Measurements from ENCODE around the gene NUBP2.

The NUBP2 gene

GRCh38 chr16:1782408-1783264 lies at the start of gene NUBP2, which contains the start of gene SPSB3:
NUBP2 (plus strand) TSS chr16:1782960; CDS start chr16:1783021, 61 bp downstream.
SPSB3 (minus strand) TSS chr16:1782571; CDS start chr16:1781483, 1,088 bp downstream.
- intact Hi-C loops (cut with micrococcal nuclease): loop anchor here (1.0 kb wide), 1 partner anchor 9 kb away; the partner anchor contains the start of gene MRPS34
- peak within 1 kb of the TSS; percentile 85 for H3K4me3 Mint-ChIP-seq
- no peaks in the 10 kb centered on the region for H3K9me3 Mint-ChIP-seq
- peak within 1 kb of the TSS; percentile 84 for H3K27ac Mint-ChIP-seq
- H3K4me1 Mint-ChIP-seq (ENCODE audit: low read depth): peaks cover 44% of the 10 kb centered on the region
- peaks cover 78% of the 10 kb centered on the region for H3K36me3 Mint-ChIP-seq (ENCODE audit: low read depth)
- H3K27me3 Mint-ChIP-seq: no peaks in the 10 kb centered on the region

- peaks cover 12% of the 10 kb centered on the region for H3K36me3 Mint-ChIP-seq (ENCODE audit: low read depth)
- intact Hi-C loops (cut with micrococcal nuclease): no loop called here
- peaks cover 12% of the 10 kb centered on the region for H3K4me1 Mint-ChIP-seq (ENCODE audit: low read depth)
- no peaks in the 10 kb centered on the region for H3K9me3 Mint-ChIP-seq
- no peak overlapping the region for H3K27ac Mint-ChIP-seq
- no peaks in the 10 kb centered on the region for H3K27me3 Mint-ChIP-seq
- no peak overlapping the region for H3K4me3 Mint-ChIP-seq
These were observed 48.6 kb upstream of the NUBP2 start for GRCh38 chr16:1734123-1734522.

GRCh38 chr16:1734816-1735215 lies 47.9 kb upstream of the NUBP2 start:
- peaks cover 5% of the 10 kb centered on the region for H3K36me3 Mint-ChIP-seq (ENCODE audit: low read depth)
- H3K4me1 Mint-ChIP-seq (ENCODE audit: low read depth): peaks cover 12% of the 10 kb centered on the region
- H3K27ac Mint-ChIP-seq: no peak overlapping the region
- H3K27me3 Mint-ChIP-seq: no peaks in the 10 kb centered on the region
- no peaks in the 10 kb centered on the region for H3K9me3 Mint-ChIP-seq
- H3K4me3 Mint-ChIP-seq: no peak overlapping the region
- intact Hi-C loops (cut with micrococcal nuclease): no loop called here

GRCh38 chr16:1740234-1740633 lies 42.5 kb upstream of the NUBP2 start:
- intact Hi-C loops (cut with micrococcal nuclease): no loop called here
- Mint-ChIP-seq H3K27ac (no peak overlapping the region), H3K27me3 (no peaks in the 10 kb centered on the region), H3K9me3 (no peaks in the 10 kb centered on the region), H3K4me1 (ENCODE audit: low read depth) (no peaks in the 10 kb centered on the region), H3K4me3 (no peak overlapping the region), H3K36me3 (ENCODE audit: low read depth) (peaks cover 35% of the 10 kb centered on the region)

GRCh38 chr16:1740781-1741490 lies 41.8 kb upstream of the NUBP2 start:
- no peaks in the 10 kb centered on the region for H3K4me1 Mint-ChIP-seq (ENCODE audit: low read depth)
- intact Hi-C loops (cut with micrococcal nuclease): no loop called here
- H3K9me3 Mint-ChIP-seq: no peaks in the 10 kb centered on the region
- no peaks in the 10 kb centered on the region for H3K27me3 Mint-ChIP-seq
- H3K4me3 Mint-ChIP-seq: no peak overlapping the region
- H3K36me3 Mint-ChIP-seq (ENCODE audit: low read depth): peaks cover 42% of the 10 kb centered on the region
- no peak overlapping the region for H3K27ac Mint-ChIP-seq

GRCh38 chr16:1741553-1742165 lies 41.1 kb upstream of the NUBP2 start:
- H3K4me3 Mint-ChIP-seq: no peak overlapping the region
- no peaks in the 10 kb centered on the region for H3K4me1 Mint-ChIP-seq (ENCODE audit: low read depth)
- intact Hi-C loops (cut with micrococcal nuclease): no loop called here
- H3K27ac Mint-ChIP-seq: no peak overlapping the region
- H3K27me3 Mint-ChIP-seq: no peaks in the 10 kb centered on the region
- H3K9me3 Mint-ChIP-seq: no peaks in the 10 kb centered on the region
- H3K36me3 Mint-ChIP-seq (ENCODE audit: low read depth): peaks cover 49% of the 10 kb centered on the region

- H3K4me1 Mint-ChIP-seq (ENCODE audit: low read depth): no peaks in the 10 kb centered on the region
- intact Hi-C loops (cut with micrococcal nuclease): no loop called here
- no peaks in the 10 kb centered on the region for H3K27me3 Mint-ChIP-seq
- H3K36me3 Mint-ChIP-seq (ENCODE audit: low read depth): peaks cover 69% of the 10 kb centered on the region
- no peak overlapping the region for H3K4me3 Mint-ChIP-seq
- no peaks in the 10 kb centered on the region for H3K9me3 Mint-ChIP-seq
- H3K27ac Mint-ChIP-seq: no peak overlapping the region
These were observed 39.1 kb upstream of the NUBP2 start for GRCh38 chr16:1743376-1744337.

GRCh38 chr16:1744338-1744840 lies 38.4 kb upstream of the NUBP2 start:
- H3K27ac Mint-ChIP-seq: no peak overlapping the region

GRCh38 chr16:1745181-1745899 lies 37.4 kb upstream of the NUBP2 start:
- Mint-ChIP-seq H3K27me3 (no peaks in the 10 kb centered on the region), H3K27ac (no peak overlapping the region), H3K36me3 (ENCODE audit: low read depth) (peaks cover 86% of the 10 kb centered on the region), H3K4me3 (no peak overlapping the region), H3K4me1 (ENCODE audit: low read depth) (no peaks in the 10 kb centered on the region), H3K9me3 (no peaks in the 10 kb centered on the region)
- intact Hi-C loops (cut with micrococcal nuclease): no loop called here

More at GRCh38 chr16:1744338-1744840, 38.4 kb upstream of the NUBP2 start:
- H3K27me3 Mint-ChIP-seq: no peaks in the 10 kb centered on the region
- H3K36me3 Mint-ChIP-seq (ENCODE audit: low read depth): peaks cover 76% of the 10 kb centered on the region
- H3K4me3 Mint-ChIP-seq: no peak overlapping the region
- no peaks in the 10 kb centered on the region for H3K9me3 Mint-ChIP-seq
- intact Hi-C loops (cut with micrococcal nuclease): no loop called here
- H3K4me1 Mint-ChIP-seq (ENCODE audit: low read depth): no peaks in the 10 kb centered on the region

GRCh38 chr16:1745900-1746692 lies 36.7 kb upstream of the NUBP2 start:
- Mint-ChIP-seq H3K36me3 (ENCODE audit: low read depth) (peaks cover 93% of the 10 kb centered on the region), H3K27ac (no peak overlapping the region), H3K4me3 (no peak overlapping the region), H3K4me1 (ENCODE audit: low read depth) (no peaks in the 10 kb centered on the region), H3K27me3 (no peaks in the 10 kb centered on the region), H3K9me3 (no peaks in the 10 kb centered on the region)
- intact Hi-C loops (cut with micrococcal nuclease): no loop called here

- Mint-ChIP-seq H3K36me3 (ENCODE audit: low read depth) (peaks cover 99% of the 10 kb centered on the region), H3K4me1 (ENCODE audit: low read depth) (no peaks in the 10 kb centered on the region), H3K4me3 (no peak overlapping the region), H3K9me3 (no peaks in the 10 kb centered on the region), H3K27me3 (no peaks in the 10 kb centered on the region), H3K27ac (no peak overlapping the region)
- intact Hi-C loops (cut with micrococcal nuclease): no loop called here
These were observed 36.0 kb upstream of the NUBP2 start for GRCh38 chr16:1746693-1747195.

GRCh38 chr16:1747934-1748333 lies 34.8 kb upstream of the NUBP2 start:
- Mint-ChIP-seq H3K27ac (no peak overlapping the region), H3K4me1 (ENCODE audit: low read depth) (no peaks in the 10 kb centered on the region), H3K36me3 (ENCODE audit: low read depth) (peaks cover 100% of the 10 kb centered on the region), H3K27me3 (no peaks in the 10 kb centered on the region), H3K4me3 (no peak overlapping the region), H3K9me3 (no peaks in the 10 kb centered on the region)
- intact Hi-C loops (cut with micrococcal nuclease): no loop called here
